Mesodermal cell (in vitro differentiated cells): ENCODE measurements around the gene GALNT14.

Experiments used
- H3K27ac ChIP-seq: 2 replicates; pipeline ENCODE4 v1.7.0; 2013; ENCODE audit warnings: mild to moderate bottlenecking, low read depth, low read length, moderate library complexity; ENCODE audit not compliant: severe bottlenecking
- H3K36me3 ChIP-seq: 2 replicates; pipeline ENCODE4 v1.7.1; 2013; ENCODE audit warnings: mild to moderate bottlenecking, low read length, moderate library complexity; ENCODE audit not compliant: control insufficient read depth, insufficient read depth
- H3K4me1 ChIP-seq: one replicate; pipeline ENCODE4 v1.7.1; 2013; ENCODE audit warnings: mild to moderate bottlenecking, low read length; ENCODE audit not compliant: insufficient read depth, control insufficient read depth, poor library complexity, severe bottlenecking
- H3K4me3 ChIP-seq: 2 replicates; pipeline ENCODE4 v1.7.0; 2013; ENCODE audit warnings: low read length, control low read depth, mild to moderate bottlenecking; ENCODE audit not compliant: insufficient read depth, poor library complexity, severe bottlenecking; ENCODE audit errors: extremely low read depth
- H3K9me3 ChIP-seq: 2 replicates; pipeline ENCODE4 v1.7.1; 2013; ENCODE audit warnings: mild to moderate bottlenecking, low read length, moderate library complexity; ENCODE audit not compliant: control insufficient read depth
- WGBS, 2 experiments: methylation state at CpG; one replicate each; pipeline ENCODE4 v1.1.5; 2013; ENCODE audit warnings: missing lambda C conversion rate in 2 of 2; ENCODE audit not compliant: insufficient coverage in 2 of 2; 5-methylcytosine and 5-hydroxymethylcytosine counted together

The GALNT14 gene

DNA sequence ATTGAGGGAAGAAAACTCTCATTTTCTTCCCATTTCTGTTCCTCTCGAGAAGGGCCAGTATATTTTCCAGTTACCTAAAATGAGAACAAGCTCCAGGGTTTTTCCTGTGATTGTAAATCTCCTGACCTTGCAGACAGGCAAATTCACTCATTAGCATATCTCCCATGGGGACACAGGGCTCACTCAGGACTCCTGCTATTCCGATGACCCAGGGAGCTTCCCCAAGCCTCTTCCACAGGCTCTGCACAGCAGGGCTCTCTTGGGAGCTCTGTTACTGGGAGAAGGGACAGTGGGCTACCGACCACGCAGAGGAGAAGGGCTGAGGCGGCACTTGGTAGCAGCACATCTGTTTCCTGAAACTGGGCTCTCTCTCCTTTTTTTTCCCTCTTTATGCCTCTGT is 195.8 kb downstream of the GALNT14 start:
- Histone ChIP-seq H3K4me1 (no peaks in the 10 kb centered on the region), H3K27ac (no peak overlapping the region), H3K9me3 (no peaks in the 10 kb centered on the region), H3K36me3 (no peaks in the 10 kb centered on the region), H3K4me3 (no peak overlapping the region)
- WGBS, 2 experiments, result 29 to 67% methylated on average over 1 of the region's 5 CpGs

DNA sequence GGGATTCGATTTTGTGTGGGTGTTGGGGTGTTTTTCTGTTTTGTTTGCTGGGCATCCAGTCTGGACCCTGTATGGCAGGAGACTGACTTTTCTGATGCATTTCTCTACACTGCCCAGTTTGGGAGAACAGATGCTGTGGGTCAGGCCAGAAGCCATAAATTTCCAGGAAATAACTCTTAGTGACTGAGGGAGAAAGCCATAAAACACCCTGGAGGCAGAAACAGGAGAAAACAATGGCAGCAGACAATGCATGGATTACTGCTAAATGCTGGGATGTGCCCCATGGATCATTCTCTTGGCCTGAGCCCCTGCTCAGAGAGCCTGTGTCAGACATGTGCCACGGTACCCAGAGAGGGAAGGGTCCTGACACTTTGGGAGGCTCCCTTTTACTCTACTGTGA is 197.4 kb downstream of the GALNT14 start:
- H3K4me1 ChIP-seq, result no peaks in the 10 kb centered on the region

DNA sequence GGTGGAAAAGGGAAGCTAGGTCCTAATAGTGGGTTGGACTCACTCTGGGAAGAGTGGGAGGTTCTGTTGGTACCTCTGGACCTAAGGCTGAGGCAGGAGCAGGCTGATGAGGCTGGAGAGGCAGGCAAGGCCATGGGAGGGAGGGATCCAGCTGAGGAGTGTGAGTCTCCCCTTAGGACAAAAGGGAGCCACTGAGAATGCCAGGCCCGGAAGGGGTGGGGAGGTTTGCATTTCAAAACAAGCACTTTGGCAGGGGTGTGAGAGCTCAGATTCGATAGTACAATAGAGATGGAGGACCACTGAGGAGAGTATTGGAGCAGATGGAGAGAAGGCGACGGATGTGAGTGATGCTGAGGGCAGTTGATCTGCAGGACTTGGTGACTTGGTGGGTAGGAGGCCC is 198.9 kb downstream of the GALNT14 start:
- Histone ChIP-seq H3K36me3 (no peaks in the 10 kb centered on the region), H3K27ac (no peak overlapping the region), H3K4me3 (no peak overlapping the region), H3K9me3 (no peaks in the 10 kb centered on the region), H3K4me1 (no peaks in the 10 kb centered on the region)
- 83 to 89% methylated on average over 4 of the region's 4 CpGs for WGBS, 2 experiments

More for the DNA sequence above, 197.4 kb downstream of the GALNT14 start:
- 88 to 100% methylated on average over 1 of the region's 2 CpGs for WGBS, 2 experiments
- Histone ChIP-seq H3K27ac (no peak overlapping the region), H3K36me3 (no peaks in the 10 kb centered on the region), H3K4me3 (no peak overlapping the region), H3K9me3 (no peaks in the 10 kb centered on the region)

DNA sequence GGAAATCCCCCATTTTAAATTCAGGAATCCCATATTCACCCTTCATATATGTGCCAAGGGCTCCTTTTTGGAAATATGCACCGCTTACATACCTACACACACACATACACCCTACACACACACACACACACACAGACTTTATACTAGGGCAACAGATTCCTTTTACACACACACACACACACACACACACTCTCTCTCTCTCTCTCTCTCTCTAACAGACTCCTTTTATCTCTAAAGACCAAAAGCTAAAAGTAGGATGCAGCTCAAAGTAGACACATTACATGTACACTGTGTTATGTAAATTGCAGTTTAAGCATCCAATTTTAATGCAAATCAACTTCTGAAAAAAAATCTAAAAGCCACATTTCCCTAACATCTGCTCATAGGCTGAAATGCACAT is 200.0 kb downstream of the GALNT14 start:
- H3K27ac ChIP-seq, result no peak overlapping the region
- H3K4me3 ChIP-seq, result no peak overlapping the region
- no peaks in the 10 kb centered on the region for H3K36me3 ChIP-seq
- WGBS, 2 experiments, result 100% methylated on average over 1 of the region's 1 CpG; no CpG with 5 or more reads in 1 of the 2 experiments
- H3K9me3 ChIP-seq, result no peaks in the 10 kb centered on the region
- no peaks in the 10 kb centered on the region for H3K4me1 ChIP-seq

DNA sequence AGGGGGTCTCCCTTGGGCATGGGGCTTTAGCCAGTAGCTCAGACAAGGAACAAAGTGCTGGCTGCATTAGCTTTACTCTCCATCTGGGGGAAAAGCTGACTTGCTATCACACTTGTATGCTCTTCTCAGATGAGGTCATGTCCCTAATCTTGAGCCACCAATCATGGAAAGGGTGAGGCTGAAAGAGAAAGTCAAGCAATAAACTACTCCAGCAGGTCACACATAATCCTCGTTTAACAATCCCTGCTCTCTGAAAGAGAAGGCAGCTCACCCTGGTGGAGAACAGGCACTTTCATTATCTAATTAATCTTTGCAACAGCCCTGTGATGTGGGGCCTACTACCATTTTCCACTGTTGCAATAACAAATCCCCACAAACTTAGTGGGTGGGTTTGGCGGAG is 201.3 kb downstream of the GALNT14 start:
- no peak overlapping the region for H3K27ac ChIP-seq
- 100% methylated on average over 1 of the region's 2 CpGs for WGBS, 2 experiments
- no peak overlapping the region for H3K4me3 ChIP-seq
- no peaks in the 10 kb centered on the region for H3K4me1 ChIP-seq
- no peaks in the 10 kb centered on the region for H3K9me3 ChIP-seq
- no peaks in the 10 kb centered on the region for H3K36me3 ChIP-seq

DNA sequence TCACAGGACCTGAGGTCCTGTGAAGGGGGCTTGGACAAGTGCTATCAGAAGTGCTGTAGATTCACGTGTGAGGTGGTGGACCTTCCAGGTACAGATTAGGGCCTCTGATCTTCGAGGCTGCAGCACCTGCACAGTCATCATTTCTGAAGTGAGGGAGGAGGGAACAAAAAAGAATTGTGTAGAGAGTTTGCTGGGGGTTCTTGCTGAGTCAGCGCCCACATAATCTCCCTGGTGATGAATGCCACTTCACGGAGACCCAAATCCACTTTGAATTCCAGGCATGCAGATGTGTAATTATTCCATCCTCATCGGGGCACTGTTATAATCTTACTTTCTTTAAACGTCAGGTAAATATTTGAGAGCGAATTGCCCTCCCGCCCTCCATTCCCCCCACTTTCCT is 202.4 kb downstream of the GALNT14 start:
- Histone ChIP-seq H3K4me3 (no peak overlapping the region), H3K36me3 (no peaks in the 10 kb centered on the region), H3K27ac (no peak overlapping the region), H3K4me1 (no peaks in the 10 kb centered on the region), H3K9me3 (no peaks in the 10 kb centered on the region)
- 78 to 88% methylated on average over 3 to 7 of the region's 8 CpGs for WGBS, 2 experiments

DNA sequence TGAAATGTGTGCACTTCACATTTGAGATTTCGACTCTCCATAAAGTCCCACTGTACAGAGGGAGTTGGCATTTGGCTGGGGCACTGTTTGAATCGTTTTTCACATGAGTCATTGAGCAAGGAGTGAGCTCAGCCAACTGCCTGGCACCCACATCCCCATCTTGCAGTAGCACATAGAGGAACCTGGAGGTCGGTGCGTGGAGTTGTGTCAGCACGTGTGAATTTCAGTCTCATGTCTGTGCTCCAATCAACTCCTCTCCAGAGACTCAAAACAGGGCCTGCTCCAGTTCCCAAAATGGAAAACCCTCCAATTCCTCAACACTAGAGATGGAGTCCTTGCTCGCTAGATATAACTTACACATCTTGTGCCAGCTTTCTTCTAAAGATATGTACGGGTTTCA is 204.2 kb downstream of the GALNT14 start:
- no peaks in the 10 kb centered on the region for H3K4me1 ChIP-seq
- H3K36me3 ChIP-seq, result no peaks in the 10 kb centered on the region
- WGBS, 2 experiments, result 88 to 92% methylated on average over 4 to 7 of the region's 7 CpGs
- no peak overlapping the region for H3K27ac ChIP-seq
- H3K4me3 ChIP-seq, result no peak overlapping the region
- H3K9me3 ChIP-seq, result no peaks in the 10 kb centered on the region

DNA sequence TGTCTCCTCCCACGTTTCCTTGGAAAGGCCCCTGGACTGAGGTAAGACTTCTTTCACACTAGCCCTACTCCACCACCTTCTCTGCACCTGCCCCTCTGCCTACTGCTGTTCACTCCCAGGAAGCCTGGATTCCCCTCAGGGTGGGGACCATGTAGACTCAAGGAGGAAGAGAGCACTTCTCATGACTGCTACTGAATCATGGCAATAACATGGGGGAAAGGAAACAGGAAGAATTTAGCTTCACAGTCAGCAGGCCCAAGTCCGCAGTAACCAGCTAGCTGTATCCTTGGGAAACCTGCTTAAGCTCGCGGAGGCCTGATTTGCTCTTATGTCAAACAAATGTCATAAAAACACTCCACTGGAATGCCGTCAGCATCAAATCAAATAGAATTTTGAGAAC is 204.7 kb downstream of the GALNT14 start:
- no peaks in the 10 kb centered on the region for H3K36me3 ChIP-seq
- no peak overlapping the region for H3K27ac ChIP-seq
- WGBS, 2 experiments, result 61 to 89% methylated on average over 2 to 5 of the region's 5 CpGs
- no peaks in the 10 kb centered on the region for H3K4me1 ChIP-seq
- H3K4me3 ChIP-seq, result no peak overlapping the region
- H3K9me3 ChIP-seq, result no peaks in the 10 kb centered on the region

DNA sequence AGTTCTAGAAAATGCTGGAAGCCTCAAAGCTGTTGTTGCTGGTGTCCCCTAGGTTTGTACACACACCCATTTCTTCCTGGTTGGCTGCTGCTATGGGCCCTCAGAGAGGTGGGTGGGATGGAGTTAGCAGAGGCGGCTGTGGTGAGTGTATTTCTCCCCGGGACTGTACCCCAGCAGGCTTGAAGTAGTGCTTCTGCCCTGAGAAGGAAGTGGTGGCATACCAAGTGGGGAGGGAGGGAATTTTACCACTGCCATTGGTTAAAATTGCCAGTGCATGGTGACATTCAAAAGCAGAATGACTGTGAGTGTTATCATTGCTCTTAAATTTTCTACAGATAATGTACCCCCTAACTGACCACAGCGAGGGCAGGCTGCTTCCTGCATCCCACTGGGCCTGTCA is 205.4 kb downstream of the GALNT14 start:
- 93% methylated on average over 3 of the region's 3 CpGs; no CpG with 5 or more reads in 1 of the 2 experiments for WGBS, 2 experiments
- no peak overlapping the region for H3K27ac ChIP-seq
- no peak overlapping the region for H3K4me3 ChIP-seq
- no peaks in the 10 kb centered on the region for H3K9me3 ChIP-seq
- no peaks in the 10 kb centered on the region for H3K36me3 ChIP-seq
- H3K4me1 ChIP-seq, result no peaks in the 10 kb centered on the region

DNA sequence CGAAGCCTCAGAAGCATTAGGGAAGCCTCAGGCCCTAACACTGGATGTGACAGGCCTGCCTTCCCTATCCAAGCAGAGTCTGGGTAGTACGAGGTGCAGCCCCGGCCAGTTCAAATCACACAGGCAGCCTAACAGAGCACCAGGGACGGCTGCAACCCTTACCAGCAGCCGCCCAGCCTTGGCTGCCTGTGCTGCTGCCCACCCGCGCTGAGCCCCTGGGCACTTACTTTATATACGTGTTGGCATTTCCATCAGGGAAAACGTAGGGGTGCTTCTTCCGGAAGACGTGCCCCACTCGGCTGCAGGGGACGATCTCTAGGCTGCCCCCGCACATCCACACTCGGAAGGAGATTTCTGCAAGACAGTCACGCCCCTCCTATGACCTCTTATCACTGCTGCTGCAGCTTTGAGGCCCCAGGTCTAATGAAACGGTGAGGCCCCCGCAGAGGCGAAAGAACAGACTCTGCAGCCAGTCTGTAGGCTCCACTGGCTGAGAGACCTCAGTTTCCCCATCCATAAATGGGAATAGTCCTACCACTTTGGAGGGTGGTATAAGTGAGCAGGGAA is 206.3 kb downstream of the GALNT14 start:
- Histone ChIP-seq H3K4me3 (no peak overlapping the region), H3K9me3 (no peaks in the 10 kb centered on the region), H3K36me3 (no peaks in the 10 kb centered on the region), H3K4me1 (no peaks in the 10 kb centered on the region), H3K27ac (no peak overlapping the region)
- WGBS, 2 experiments, result 84 to 91% methylated on average over 17 to 18 of the region's 19 CpGs

DNA sequence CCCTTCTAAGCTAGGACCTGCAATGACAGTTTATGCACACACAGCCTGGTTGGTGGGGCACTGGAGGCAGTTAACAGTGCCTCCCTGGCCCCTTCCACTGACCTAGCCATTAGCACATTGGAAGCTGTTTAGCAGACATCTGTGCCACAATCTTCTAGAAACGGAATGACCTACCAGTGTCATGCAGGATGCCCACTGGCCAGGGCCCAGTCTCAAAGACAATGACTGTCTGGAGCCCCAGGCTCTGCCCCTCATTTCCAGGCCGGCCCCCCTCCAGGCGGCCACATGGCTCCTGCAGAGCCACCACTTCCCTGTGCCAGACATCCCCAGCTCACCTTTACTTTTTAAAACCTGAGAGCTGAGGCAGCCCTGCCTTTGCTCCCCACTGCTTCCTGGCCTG is 207.5 kb downstream of the GALNT14 start:
- no peaks in the 10 kb centered on the region for H3K9me3 ChIP-seq
- H3K4me1 ChIP-seq, result no peaks in the 10 kb centered on the region
- 73 to 78% methylated on average over 3 of the region's 3 CpGs for WGBS, 2 experiments

More for the DNA sequence above, 207.5 kb downstream of the GALNT14 start:
- Histone ChIP-seq H3K36me3 (no peaks in the 10 kb centered on the region), H3K27ac (no peak overlapping the region), H3K4me3 (no peak overlapping the region)
